Fibroblast of skin of right biceps (primary cell): ENCODE measurements around the gene BCR.

Experiments
- DNase-seq: peaks from one replicate; pipeline ENCODE4 v3.0.0-alpha.2; 2013

BCR gene

DNA sequence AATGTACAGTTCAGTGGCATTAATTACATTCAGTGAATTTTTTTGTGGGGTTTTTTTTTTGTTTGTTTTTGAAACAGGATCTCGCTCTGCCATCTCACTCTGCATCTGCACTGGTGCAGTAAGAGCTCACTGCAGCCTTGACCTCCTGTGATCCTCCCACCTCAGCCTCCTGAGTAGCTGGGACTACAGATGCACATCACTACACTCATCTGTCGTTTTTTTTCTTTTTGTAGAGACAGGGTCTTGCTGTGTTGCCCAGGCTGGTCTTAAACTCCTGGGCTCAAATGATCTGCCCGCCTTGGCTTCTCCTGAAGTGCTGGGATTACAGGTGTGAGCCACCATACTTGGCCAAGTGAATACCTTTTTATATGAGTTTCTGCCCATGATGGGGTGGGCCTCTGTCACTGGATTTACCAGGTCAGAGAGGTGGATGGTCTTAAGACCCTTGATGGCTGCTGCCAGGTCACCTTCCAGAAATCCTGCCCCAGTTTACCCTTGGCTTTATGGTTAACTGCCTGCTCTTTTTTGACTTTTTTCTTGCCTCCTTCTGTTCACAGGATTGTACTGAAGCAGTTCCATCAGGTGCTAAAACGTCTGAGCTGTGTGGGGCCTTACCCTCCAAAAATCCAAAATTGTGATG is 22.6 kb downstream of the BCR start:
- no peak for DNase-seq

DNA sequence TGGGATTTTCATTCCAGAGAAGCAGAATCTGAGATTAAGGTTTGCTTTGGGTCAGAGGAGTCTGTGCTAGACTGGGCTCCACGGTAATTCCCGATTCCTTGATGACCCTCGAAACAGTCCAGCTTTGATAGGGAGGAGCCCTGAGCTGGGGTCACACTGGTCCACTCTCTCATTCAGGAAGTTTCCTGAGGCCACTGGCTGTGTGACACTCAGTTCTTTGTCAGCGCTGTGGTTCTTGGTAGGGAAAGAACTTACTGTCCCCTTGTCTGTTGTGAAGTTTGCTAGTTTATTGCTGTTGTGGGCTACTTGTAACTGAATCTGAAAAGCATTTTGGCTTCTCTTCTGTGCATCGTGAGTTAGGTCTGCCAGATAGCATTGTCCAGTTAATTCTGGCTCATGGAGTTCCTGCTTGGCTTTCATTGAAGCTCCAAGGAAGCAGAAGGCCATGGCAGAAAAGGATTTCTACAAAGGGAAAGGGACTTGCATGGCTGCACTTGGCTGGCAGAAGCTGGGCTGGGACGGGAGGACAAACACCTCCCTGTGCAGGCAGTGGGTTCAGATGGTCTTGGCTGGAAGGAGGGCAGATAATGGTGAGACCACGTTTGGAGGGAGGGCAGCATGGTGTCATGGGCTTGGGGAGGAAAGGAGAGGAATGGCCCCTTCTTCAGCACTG is 23.3 kb downstream of the BCR start:
- no peak for DNase-seq

DNA sequence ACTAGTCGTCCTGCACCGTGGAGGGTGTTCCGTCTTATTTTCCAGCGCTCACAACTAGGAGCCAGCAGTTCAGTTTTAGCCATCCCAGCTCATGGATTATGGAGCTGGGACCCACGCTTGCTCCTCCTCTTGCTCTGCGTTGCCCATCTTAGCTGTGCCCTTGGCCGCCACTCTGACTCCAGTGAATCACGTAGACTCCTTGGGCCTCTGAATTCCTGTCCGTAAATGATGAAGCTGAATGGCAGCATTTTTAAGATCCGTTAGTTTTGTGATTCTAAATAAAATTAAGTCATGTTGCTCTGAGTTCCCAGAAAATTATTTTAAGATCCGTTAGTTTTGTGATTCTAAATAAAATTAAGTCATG is 23.8 kb downstream of the BCR start:
- no peak for DNase-seq

DNA sequence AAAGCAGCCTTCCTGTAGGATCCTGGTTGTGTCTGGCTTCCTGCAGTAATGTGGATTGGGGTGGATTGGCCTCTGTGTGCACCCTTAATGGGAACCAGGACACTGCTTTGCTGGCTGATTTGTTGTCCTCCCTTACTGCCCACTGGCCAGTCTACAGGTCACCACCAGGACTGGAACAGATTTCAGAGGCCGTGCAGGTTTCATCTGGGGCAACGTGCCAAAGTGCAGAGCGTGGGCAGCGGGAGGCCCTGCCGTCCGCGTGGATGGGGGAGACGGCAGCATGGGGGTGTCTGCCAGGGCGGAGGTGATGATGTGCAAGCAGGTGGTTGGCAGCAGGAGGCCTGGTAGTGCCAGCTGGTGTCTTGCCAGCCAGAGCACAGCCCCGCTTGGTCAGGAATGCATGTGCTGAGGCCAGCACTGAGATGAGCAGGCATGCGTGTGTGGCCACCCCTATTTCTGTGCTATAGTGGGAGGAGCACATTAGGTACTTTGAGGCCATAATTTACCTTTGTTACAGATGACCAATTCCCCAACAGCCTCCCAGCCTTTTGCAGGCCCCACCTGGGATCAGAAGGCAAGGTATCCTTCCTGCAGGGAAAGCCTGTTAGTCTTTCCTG is 24.3 kb downstream of the BCR start:
- no peak for DNase-seq

DNA sequence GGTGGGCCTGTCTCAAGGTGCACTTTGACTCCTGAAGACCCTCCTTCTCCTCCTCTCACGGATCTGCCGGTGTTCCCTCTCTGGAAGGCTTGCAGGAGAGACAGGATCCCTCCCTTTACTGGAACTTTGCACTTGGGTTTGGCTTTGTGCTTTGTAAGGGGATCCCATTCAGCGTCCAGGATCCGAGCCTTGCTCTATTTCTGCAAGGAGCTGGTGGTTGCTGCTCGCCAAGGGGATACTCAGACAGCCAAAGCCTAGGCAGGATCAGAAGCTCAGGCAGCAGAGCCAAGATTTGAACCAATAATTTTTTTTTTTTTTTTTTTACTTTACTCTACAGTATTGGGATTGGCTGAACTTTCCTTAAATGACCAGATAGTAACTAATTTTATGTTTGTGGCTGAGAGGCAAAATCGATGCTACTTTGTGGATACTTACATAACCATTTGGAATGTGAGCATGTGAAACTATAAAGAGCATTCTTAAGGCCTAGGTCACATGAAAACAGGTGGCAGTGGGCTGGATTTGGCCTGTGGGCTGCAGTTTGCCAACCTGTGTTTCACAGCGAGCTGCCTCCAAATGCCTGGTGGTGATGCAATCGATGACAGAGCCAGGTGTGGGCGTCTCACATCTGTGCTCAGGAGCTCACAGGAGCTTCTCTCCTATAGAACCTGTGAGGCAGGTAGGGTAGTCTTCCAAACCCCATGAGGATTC is 25.2 kb downstream of the BCR start:
- DNase-seq: no peak

DNA sequence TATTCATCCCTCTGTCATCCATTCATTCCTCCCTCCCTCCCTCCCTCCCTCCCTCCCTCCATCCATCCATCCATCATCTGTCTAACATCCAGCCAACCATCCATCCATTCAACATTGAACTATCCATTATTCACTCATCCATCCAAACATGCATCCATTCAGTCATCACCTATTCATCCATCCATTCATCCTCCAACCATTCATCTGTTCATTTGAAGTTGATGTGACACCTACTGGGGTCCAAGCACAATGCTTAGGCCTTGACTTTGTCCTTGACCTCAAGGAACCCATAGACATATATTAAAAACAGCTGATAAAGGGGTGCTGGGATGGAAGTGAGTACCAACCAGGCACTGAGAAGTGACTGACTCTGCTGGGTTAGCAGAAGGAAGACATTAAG is 26.6 kb downstream of the BCR start:
- no peak for DNase-seq

DNA sequence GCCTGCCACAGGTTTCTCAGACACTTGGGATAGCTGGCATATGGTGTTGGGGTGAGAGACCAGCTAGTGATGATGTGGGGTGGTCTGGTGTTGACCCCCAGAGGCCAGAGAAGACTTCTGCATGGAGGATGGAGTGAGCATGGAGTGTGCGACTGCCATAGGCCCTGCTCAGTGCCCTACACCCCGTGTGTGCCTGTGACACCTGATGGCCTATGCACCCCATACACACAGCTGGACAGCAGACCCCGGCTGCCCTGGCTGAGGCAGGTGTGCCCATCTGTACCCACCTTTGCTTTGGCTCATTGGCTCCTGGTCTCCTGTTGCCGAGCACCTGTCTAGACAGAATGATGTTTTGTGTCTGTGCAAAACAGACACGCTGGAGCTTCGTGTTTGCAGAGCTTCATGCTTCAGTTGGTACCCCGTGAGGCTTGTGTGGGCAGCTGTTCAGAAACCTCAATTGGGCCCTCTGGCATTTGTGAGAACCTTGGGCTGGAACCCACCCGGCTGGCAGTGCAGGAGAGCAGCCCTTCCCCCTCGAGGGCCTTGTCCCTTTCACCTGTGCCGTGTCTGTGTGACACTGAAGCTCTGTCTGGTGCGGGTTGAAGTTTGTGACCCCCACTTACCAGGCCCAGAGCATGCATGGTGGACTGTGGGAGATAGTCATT is 27.6 kb downstream of the BCR start:
- DNase-seq: no peak

DNA sequence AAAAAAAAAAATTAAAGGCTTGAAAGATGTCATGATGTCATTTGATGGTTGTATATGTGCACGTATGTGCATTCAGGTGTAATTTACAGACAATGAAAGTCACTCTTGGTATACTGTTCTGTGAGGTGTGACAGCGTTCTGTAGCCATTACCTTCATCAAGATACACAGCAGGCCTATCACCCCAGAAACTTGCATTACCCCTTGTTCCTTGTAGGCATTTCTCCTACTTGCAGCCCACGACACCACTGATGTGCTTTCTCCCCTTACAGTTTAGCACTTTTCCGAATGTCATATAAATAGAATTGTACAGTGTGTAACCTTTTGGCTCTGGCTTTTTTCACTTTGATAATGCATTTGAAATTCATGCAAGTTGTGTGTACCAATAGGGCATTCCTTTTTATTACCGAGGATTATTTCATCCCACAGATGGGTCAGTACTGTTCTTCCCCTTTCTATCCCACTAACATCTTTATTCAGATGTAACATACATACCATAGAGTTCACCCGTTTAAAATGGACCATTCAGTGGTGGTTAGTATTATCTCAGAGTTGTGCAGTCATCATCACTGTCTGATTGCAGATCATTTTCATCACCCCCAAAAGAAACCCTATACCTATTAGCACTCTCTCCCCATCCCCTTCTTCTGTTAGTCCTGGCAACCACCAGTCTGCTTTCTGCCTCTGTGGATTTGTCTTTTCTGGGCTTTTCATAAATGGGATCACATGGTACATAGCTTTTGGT is 30.3 kb downstream of the BCR start:
- no peak for DNase-seq

DNA sequence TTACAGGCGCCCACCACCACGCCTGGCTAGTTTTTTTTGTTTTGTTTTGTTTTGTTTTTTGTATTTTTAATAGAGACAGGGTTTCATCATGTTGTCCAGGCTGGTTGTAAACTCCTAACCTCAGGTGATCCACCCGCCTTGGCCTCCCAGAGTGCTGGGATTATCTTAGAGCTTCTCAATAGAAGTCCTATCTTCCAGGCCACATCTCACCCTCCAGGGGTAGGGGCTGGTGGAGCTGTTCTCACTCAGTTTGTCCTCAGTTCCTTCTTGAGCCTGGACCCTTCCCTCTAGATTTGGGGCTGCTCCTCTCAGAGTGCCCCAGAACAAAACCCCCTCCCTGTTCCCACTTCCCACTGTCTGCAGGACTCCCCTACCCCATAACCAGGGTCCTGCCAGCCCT is 31.3 kb downstream of the BCR start:
- no peak for DNase-seq

DNA sequence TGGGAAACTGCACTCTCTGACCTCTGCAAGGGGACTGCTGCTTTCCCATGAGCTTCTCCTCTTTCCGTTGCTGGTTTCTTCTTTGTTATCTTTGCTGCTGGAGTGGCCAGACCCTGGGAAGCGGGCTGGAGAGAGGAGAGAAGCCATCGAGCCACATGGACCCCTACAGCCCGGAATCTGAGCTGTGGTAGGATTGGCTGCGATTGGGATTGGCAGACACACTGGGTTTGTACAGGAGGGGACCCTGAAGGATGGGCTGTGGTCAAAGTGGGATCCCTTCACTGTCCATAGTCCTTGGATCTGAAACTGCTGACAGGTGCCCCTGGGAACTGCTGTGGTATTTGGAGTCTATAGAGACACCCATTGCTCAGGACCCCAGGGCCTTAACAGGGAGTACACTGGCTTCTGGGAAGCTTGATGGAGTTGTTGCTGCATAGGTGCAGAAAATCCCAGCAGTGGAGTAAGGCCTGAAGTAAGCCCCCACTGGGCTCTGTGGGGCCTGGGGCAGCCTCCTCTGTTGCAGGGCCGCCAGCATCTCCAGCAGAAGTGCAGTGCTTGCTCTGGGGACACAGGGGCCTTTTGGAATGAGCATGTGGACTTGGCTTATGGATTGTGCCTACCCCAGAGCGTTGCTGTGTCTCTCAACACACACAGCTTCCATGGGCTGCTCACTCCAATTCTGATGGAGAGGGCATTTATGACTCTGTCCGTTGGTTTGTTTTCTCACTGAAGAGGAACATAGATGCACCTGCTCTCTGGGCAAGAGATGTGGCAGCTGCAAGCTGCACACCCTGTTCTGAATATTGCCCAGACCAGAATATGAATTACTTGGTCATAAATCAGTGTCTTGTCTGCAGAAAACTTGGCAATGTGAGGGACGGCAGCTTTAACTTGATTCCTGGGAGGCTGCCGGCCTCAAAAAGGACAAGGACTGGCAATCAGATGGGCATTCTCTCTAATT is 32.0 kb downstream of the BCR start:
- DNase-seq: no peak

- no peak for DNase-seq
Measured at GRCh38 chr22:23213022-23213555, 32.8 kb downstream of the BCR start.

DNA sequence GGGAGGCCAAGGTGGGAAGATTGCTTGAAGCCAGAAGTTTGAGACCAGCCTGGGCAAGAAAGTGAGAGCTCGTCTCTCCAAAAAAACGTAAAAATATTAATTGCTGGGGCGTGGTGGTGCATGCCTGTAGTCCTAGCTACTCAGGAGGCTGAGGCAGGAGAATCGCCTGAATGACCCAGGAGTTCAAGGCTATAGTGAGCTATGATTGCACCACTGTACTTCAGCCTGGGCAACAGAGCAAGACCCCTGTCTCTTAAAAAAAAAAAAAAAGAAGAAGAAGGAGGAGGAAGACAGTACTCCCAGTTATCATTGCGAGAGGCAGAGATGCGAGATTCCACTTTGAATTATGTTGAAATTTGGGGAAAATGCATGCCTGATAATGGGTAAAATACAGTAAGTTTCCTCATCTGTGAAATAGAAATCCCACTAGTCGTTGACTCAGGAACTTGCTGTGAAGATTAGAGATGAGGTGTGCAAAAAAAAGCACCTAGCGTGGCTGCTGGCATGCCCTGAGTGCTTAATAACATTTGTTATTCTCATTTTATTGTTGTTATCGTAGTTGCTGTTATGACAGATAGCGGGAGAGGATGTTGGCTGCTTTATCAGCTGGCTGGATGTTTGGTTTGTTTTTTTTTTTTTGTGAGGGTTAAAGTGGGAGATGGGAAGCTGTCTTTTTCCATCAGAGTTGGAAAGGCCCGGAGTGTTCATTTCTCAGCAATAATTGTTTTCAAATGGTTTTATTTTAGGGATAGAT is 33.4 kb downstream of the BCR start:
- no peak for DNase-seq

- no peak for DNase-seq
Measured at GRCh38 chr22:23214398-23214797, 34.1 kb downstream of the BCR start.

GRCh38 chr22:23215294-23216241 is 35.3 kb downstream of the BCR start:
- DNase-seq: peak; percentile 65

DNA sequence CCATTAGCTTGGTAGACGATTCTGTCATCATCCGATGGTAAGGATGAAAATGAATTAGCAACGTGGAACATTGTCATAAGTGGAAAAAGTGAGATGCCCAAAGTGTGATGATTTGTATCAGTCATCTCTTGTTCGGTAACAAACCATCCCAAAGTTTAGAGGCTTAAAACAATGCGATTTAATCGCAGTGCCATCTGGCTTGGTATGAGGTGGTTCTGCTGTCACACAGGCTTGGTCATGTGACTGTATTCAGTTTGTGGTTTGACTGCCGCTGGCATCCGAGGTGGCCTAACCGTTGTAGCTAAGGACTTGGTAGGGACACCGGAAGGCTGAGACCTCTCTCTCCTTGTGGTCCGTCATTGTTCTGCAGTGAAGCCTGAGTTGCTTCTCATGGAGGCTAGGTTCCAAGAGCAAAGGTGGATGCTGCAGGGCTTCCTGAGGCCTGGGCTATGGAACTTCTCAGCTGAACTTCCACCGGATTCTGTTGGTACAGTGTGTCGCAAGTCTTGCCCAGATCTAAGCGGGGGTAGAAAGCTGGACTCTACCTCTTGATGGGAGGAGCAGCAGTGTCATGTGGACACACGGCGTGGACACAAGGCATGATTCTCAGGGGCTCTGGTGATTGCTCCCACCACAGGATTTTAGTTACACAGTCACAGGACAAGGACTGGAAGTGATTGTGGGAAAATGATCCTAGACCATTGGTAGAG is 36.3 kb downstream of the BCR start:
- DNase-seq: no peak

GRCh38 chr22:23217171-23218052 is 37.1 kb downstream of the BCR start:
- no peak for DNase-seq
